NCI-H128 (cell line): Measurements from ENCODE around the gene CHN1.

Source experiments
- DNase-seq: peaks from one replicate; lab custom pipeline; 2025; ENCODE audit not compliant: unreplicated experiment; lab: John Stamatoyannopoulos, UW

The CHN1 gene

GRCh38 chr2:175011505-175011904, 6.3 kb upstream of the CHN1 start:
- no peak for DNase-seq

GRCh38 chr2:175010848-175011254, 5.7 kb upstream of the CHN1 start:
- peak; percentile 71 for DNase-seq

GRCh38 chr2:175009917-175010621, 4.9 kb upstream of the CHN1 start:
- DNase-seq: no peak

GRCh38 chr2:175008801-175009495, 3.8 kb upstream of the CHN1 start:
- no peak for DNase-seq

- no peak for DNase-seq
Observed at GRCh38 chr2:175008009-175008408, 2.8 kb upstream of the CHN1 start.

GRCh38 chr2:175007510-175007909, 2.3 kb upstream of the CHN1 start:
- no peak for DNase-seq

GRCh38 chr2:175006281-175006680, 1.1 kb upstream of the CHN1 start:
- DNase-seq: no peak

GRCh38 chr2:175005733-175006264, 618 bp upstream of the CHN1 start:
- no peak for DNase-seq

- DNase-seq: no peak
Observed at GRCh38 chr2:175004730-175004979, 526 bp downstream of the CHN1 start.

- no peak for DNase-seq
Observed at GRCh38 chr2:175003875-175004729, 1.1 kb downstream of the CHN1 start.

- no peak for DNase-seq
Observed at GRCh38 chr2:175002547-175003274, 2.5 kb downstream of the CHN1 start.

- DNase-seq: no peak
Observed at GRCh38 chr2:175001566-175001965, 3.6 kb downstream of the CHN1 start.

GRCh38 chr2:174997110-174997509, 8.1 kb downstream of the CHN1 start:
- no peak for DNase-seq

GRCh38 chr2:174996622-174997021, 8.6 kb downstream of the CHN1 start:
- DNase-seq: no peak

GRCh38 chr2:174994381-174994780, 10.8 kb downstream of the CHN1 start:
- no peak for DNase-seq

GRCh38 chr2:174992886-174993285, 12.3 kb downstream of the CHN1 start:
- no peak for DNase-seq

GRCh38 chr2:174985614-174986013, 19.6 kb downstream of the CHN1 start:
- no peak for DNase-seq

GRCh38 chr2:174984561-174984960, 20.6 kb downstream of the CHN1 start:
- DNase-seq: no peak

GRCh38 chr2:174981331-174981730, 23.9 kb downstream of the CHN1 start:
- no peak for DNase-seq

- no peak for DNase-seq
Observed at GRCh38 chr2:174979996-174980395, 25.2 kb downstream of the CHN1 start.

GRCh38 chr2:174977364-174977763, 27.8 kb downstream of the CHN1 start:
- DNase-seq: no peak
